T-helper 1 cell treated with Interleukin-12 subunit alpha and Interleukin-12 subunit beta and Interleukin-4 antibody, amounts not matched to agents 30 μg/mL and 1 μg/mL, for 36 hours (primary cell): ENCODE results near the gene RANBP2.
A peak's percentile ranks its signal among the peaks of the same experiment; 100 is the strongest.

ENCODE experiments used
- H3K27ac Mint-ChIP-seq: one replicate; pipeline ENCODE4 v1.8.0; 2021; ENCODE audit warnings: mild to moderate bottlenecking, mixed read lengths
- H3K27me3 Mint-ChIP-seq: one replicate; pipeline ENCODE4 v1.8.0; 2021; ENCODE audit warnings: low read depth, mixed read lengths
- H3K36me3 Mint-ChIP-seq: one replicate; pipeline ENCODE4 v1.8.0; 2021; ENCODE audit warnings: low read depth, mixed read lengths
- H3K4me1 Mint-ChIP-seq: one replicate; pipeline ENCODE4 v1.8.0; 2021; ENCODE audit warnings: low read depth, mixed read lengths
- H3K4me3 Mint-ChIP-seq: one replicate; pipeline ENCODE4 v1.8.0; 2021; ENCODE audit warnings: mild to moderate bottlenecking, moderate library complexity, mixed read lengths
- H3K9me3 Mint-ChIP-seq: one replicate; pipeline ENCODE4 v1.8.0; 2021; ENCODE audit warnings: mixed read lengths

The RANBP2 gene

GRCh38 chr2:108806371-108807113 is 87.3 kb downstream of the RANBP2 start:
- H3K9me3 Mint-ChIP-seq: peaks cover 32% of the 10 kb centered on the region
- no peak overlapping the region for H3K4me3 Mint-ChIP-seq
- H3K27ac Mint-ChIP-seq: no peak overlapping the region
- peaks cover 48% of the 10 kb centered on the region for H3K36me3 Mint-ChIP-seq
- no peaks in the 10 kb centered on the region for H3K27me3 Mint-ChIP-seq
- H3K4me1 Mint-ChIP-seq: peaks cover 3% of the 10 kb centered on the region

- peaks cover 3% of the 10 kb centered on the region for H3K4me1 Mint-ChIP-seq
- H3K36me3 Mint-ChIP-seq: peaks cover 55% of the 10 kb centered on the region
- H3K9me3 Mint-ChIP-seq: peaks cover 32% of the 10 kb centered on the region
- H3K4me3 Mint-ChIP-seq: no peak overlapping the region
- no peaks in the 10 kb centered on the region for H3K27me3 Mint-ChIP-seq
- no peak overlapping the region for H3K27ac Mint-ChIP-seq
These were observed 90.7 kb downstream of the RANBP2 start for GRCh38 chr2:108809936-108810335.

GRCh38 chr2:108810993-108811957 is 92.0 kb downstream of the RANBP2 start:
- H3K27me3 Mint-ChIP-seq: no peaks in the 10 kb centered on the region
- H3K4me3 Mint-ChIP-seq: no peak overlapping the region
- peaks cover 3% of the 10 kb centered on the region for H3K4me1 Mint-ChIP-seq
- H3K27ac Mint-ChIP-seq: no peak overlapping the region
- peaks cover 53% of the 10 kb centered on the region for H3K36me3 Mint-ChIP-seq
- H3K9me3 Mint-ChIP-seq: peaks cover 32% of the 10 kb centered on the region

- Mint-ChIP-seq H3K9me3 (peaks cover 23% of the 10 kb centered on the region), H3K4me3 (no peak overlapping the region), H3K27ac (no peak overlapping the region), H3K27me3 (no peaks in the 10 kb centered on the region), H3K4me1 (peaks cover 3% of the 10 kb centered on the region), H3K36me3 (peaks cover 55% of the 10 kb centered on the region)
These were observed 94.5 kb downstream of the RANBP2 start for GRCh38 chr2:108813732-108814131.

GRCh38 chr2:108820482-108820881 is 101.2 kb downstream of the RANBP2 start:
- Mint-ChIP-seq H3K27me3 (no peaks in the 10 kb centered on the region), H3K9me3 (peaks cover 16% of the 10 kb centered on the region), H3K4me1 (no peaks in the 10 kb centered on the region), H3K36me3 (peaks cover 48% of the 10 kb centered on the region), H3K27ac (no peak overlapping the region), H3K4me3 (no peak overlapping the region)

- Mint-ChIP-seq H3K27me3 (no peaks in the 10 kb centered on the region), H3K9me3 (peaks cover 16% of the 10 kb centered on the region), H3K27ac (no peak overlapping the region), H3K36me3 (peaks cover 35% of the 10 kb centered on the region), H3K4me3 (no peak overlapping the region), H3K4me1 (no peaks in the 10 kb centered on the region)
These were observed 104.0 kb downstream of the RANBP2 start for GRCh38 chr2:108823286-108823685.

GRCh38 chr2:108824316-108825070 is 105.2 kb downstream of the RANBP2 start:
- no peaks in the 10 kb centered on the region for H3K27me3 Mint-ChIP-seq
- H3K4me1 Mint-ChIP-seq: no peaks in the 10 kb centered on the region
- peaks cover 10% of the 10 kb centered on the region for H3K9me3 Mint-ChIP-seq
- peaks cover 28% of the 10 kb centered on the region for H3K36me3 Mint-ChIP-seq
- H3K4me3 Mint-ChIP-seq: no peak overlapping the region
- H3K27ac Mint-ChIP-seq: no peak overlapping the region

- Mint-ChIP-seq H3K9me3 (peaks cover 3% of the 10 kb centered on the region), H3K27me3 (no peaks in the 10 kb centered on the region), H3K36me3 (peaks cover 20% of the 10 kb centered on the region), H3K4me1 (no peaks in the 10 kb centered on the region), H3K27ac (no peak overlapping the region), H3K4me3 (no peak overlapping the region)
These were observed 106.0 kb downstream of the RANBP2 start for GRCh38 chr2:108825254-108825653.

GRCh38 chr2:108825736-108826135 is 106.5 kb downstream of the RANBP2 start:
- Mint-ChIP-seq H3K36me3 (peaks cover 17% of the 10 kb centered on the region), H3K9me3 (no peaks in the 10 kb centered on the region), H3K4me1 (no peaks in the 10 kb centered on the region), H3K4me3 (no peak overlapping the region), H3K27ac (no peak overlapping the region), H3K27me3 (no peaks in the 10 kb centered on the region)

- no peak overlapping the region for H3K27ac Mint-ChIP-seq
- H3K36me3 Mint-ChIP-seq: peaks cover 8% of the 10 kb centered on the region
- H3K27me3 Mint-ChIP-seq: no peaks in the 10 kb centered on the region
- H3K4me3 Mint-ChIP-seq: no peak overlapping the region
- H3K9me3 Mint-ChIP-seq: peaks cover 8% of the 10 kb centered on the region
- H3K4me1 Mint-ChIP-seq: peaks cover 15% of the 10 kb centered on the region
These were observed 110.5 kb downstream of the RANBP2 start for GRCh38 chr2:108829578-108830310.

GRCh38 chr2:108833219-108833618 is 113.9 kb downstream of the RANBP2 start:
- no peaks in the 10 kb centered on the region for H3K27me3 Mint-ChIP-seq
- H3K36me3 Mint-ChIP-seq: peaks cover 10% of the 10 kb centered on the region
- peaks cover 20% of the 10 kb centered on the region for H3K4me1 Mint-ChIP-seq
- H3K27ac Mint-ChIP-seq: peak overlapping the region; percentile 74
- peak overlapping the region; percentile 14 for H3K4me3 Mint-ChIP-seq
- peaks cover 28% of the 10 kb centered on the region for H3K9me3 Mint-ChIP-seq

- peak overlapping the region; percentile 62 for H3K27ac Mint-ChIP-seq
These were observed 115.3 kb downstream of the RANBP2 start for GRCh38 chr2:108834620-108835019.

GRCh38 chr2:108835040-108835439 is 115.8 kb downstream of the RANBP2 start:
- Mint-ChIP-seq H3K4me3 (no peak overlapping the region), H3K9me3 (peaks cover 37% of the 10 kb centered on the region), H3K4me1 (peaks cover 20% of the 10 kb centered on the region), H3K36me3 (peaks cover 11% of the 10 kb centered on the region), H3K27ac (peak overlapping the region; percentile 62), H3K27me3 (no peaks in the 10 kb centered on the region)

More at GRCh38 chr2:108834620-108835019, 115.3 kb downstream of the RANBP2 start:
- Mint-ChIP-seq H3K4me3 (no peak overlapping the region), H3K36me3 (peaks cover 11% of the 10 kb centered on the region), H3K4me1 (peaks cover 20% of the 10 kb centered on the region), H3K27me3 (no peaks in the 10 kb centered on the region), H3K9me3 (peaks cover 33% of the 10 kb centered on the region)
